GM12874 (cell line): Measurements from ENCODE around the gene MPPED1.

Source experiments
- TF ChIP-seq, protein P1 (sequence below): IDR thresholded peaks from 2 replicates; pipeline ENCODE4 v1.5.1; 2011; ENCODE audit warnings: low read depth, mild to moderate bottlenecking, control low read depth, low read length, moderate library complexity; ENCODE audit not compliant: insufficient read depth

Gene MPPED1, protein sequence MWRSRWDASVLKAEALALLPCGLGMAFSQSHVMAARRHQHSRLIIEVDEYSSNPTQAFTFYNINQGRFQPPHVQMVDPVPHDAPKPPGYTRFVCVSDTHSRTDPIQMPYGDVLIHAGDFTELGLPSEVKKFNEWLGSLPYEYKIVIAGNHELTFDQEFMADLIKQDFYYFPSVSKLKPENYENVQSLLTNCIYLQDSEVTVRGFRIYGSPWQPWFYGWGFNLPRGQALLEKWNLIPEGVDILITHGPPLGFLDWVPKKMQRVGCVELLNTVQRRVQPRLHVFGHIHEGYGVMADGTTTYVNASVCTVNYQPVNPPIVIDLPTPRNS

DNA sequence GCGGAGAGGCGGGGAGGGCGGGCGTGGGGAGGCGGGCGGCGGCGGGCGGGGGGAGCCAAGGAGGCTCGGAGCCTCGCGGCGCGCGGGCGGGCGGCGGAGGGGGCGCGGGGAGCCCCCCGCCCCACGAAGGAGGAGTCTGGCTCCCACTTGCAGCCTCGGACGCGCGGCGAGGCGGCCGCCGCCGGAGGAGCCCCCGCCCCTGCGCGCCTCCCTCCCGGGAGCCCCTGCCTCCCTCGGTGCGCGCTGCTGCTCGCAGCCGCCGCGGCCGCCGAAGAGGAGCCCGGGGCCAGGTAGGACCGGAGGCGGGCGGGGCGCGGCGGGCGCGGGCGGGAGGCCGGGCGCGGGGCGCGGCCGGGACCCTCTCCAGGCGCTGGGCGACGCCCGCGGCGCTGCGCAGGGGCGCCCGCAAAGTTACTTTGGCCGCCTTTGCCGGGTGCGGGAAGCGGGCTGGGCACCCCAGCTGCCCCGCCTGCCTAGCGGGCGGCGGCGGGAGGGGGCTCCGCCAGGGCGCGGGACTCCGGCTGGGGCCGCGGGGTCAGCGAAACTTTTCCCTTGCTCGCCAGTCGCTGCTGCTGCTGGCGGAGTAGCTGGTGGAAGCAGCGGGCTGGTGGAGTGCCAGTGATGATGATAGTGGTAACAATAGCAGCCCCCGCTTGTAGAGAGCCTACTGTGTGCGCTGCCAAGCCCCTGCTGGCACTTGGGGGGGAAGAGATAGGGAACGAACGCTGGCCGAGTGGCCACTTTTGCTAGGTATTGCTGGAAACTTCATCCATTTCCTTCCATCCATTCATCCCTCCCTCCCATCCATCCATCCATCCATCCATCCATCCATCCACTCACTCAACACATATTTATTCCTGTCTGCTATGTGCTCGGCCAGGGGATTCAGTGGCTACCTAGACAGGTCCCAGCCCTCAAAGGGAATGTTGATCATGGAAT lies at the start of gene MPPED1:
MPPED1 (plus strand) TSS at position 146 of the 939 bp plus-strand sequence. CDS start 12,972 bp downstream, outside the sequence.
- TF ChIP-seq, protein P1, sequence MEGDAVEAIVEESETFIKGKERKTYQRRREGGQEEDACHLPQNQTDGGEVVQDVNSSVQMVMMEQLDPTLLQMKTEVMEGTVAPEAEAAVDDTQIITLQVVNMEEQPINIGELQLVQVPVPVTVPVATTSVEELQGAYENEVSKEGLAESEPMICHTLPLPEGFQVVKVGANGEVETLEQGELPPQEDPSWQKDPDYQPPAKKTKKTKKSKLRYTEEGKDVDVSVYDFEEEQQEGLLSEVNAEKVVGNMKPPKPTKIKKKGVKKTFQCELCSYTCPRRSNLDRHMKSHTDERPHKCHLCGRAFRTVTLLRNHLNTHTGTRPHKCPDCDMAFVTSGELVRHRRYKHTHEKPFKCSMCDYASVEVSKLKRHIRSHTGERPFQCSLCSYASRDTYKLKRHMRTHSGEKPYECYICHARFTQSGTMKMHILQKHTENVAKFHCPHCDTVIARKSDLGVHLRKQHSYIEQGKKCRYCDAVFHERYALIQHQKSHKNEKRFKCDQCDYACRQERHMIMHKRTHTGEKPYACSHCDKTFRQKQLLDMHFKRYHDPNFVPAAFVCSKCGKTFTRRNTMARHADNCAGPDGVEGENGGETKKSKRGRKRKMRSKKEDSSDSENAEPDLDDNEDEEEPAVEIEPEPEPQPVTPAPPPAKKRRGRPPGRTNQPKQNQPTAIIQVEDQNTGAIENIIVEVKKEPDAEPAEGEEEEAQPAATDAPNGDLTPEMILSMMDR = no peak

DNA sequence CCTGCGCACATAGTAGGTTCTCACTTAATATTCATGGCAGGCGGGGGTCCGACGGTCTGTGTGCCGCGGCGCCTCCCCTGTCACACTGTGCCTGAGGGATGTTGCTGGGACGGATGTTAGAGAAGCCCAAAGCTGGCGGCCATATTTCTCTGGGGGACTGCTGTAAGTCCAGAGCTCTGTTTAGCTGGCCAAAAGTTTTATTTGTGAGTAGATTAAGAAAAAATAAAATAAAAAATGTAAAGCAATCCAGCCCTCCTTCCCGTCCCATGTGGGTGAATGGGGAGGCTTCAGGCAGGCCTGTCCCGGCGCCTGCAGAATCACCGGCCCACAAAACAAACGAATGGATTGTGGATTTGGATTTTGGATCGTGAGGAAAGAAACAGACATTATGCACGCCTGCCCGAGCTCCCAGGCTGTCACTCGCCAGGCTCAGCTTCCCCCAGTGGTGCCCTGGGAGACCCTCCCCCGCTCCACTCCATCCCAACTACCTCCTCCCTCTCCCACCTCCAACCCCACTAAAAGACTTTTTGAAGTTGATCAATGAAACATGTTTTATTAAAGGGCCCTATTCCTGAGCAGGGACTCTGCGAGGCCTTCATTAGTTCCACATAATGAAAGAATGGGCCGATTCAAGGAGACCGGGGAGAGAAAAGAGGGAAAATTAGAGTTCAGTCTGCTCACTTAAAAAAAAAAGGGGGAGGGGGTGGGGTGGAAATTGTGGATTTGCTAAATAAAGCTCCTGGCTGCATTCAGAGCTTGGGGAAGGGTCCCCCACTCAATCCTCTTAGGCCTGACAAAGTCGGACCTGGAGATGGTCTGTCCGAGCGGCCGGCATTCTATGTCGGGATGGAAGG lies 48.3 kb upstream of the MPPED1 start:
- TF ChIP-seq, protein P1 = no peak

DNA sequence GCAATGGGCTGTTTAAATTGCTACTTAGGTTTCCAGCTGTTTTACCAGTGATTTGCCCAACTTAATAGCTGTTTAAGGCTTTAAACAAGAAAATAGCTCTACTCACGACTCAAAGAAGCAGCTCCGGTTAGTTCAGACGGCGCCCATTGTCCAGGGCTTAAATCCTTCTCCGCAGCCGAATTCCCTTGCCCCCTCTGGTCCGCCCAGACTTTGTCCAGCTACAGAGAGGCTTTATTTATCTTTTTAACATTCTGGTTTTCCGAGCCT lies 47.7 kb upstream of the MPPED1 start:
- TF ChIP-seq, protein P1 = no peak

DNA sequence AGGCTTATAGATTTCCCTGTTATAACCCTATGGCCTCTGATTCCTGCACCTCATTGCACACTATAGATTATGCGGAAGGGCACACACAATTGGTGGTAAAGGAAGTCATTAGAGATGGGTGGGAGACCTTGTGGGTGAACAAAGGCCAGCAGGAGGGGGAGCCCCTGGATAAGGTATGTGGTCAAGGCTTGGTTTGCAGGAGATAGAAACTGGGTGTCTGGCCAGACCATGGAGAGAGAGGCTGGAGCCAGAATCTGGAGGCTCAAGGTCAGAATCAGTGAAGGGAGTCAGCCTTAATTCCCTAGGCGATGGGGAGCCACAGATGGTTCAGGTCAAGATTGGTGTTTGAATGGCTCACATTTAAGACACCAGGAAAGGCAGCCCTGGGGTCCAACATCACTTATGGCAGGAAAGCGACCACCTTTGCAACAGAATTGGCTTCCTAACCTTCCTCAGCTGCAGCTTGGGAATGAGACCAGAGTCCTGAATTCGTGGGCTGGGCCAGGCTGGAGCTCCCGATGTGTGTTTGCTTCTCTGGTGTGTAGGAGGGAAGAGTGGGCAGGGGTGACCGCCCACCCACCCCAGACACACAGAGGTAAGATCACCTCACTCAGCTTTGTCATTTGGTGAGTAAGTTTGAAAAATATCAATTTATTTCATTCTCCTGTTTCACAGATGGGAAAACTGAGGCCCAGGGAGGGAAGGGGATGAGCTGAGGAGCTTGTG lies 45.9 kb upstream of the MPPED1 start:
- TF ChIP-seq, protein P1 = no peak

DNA sequence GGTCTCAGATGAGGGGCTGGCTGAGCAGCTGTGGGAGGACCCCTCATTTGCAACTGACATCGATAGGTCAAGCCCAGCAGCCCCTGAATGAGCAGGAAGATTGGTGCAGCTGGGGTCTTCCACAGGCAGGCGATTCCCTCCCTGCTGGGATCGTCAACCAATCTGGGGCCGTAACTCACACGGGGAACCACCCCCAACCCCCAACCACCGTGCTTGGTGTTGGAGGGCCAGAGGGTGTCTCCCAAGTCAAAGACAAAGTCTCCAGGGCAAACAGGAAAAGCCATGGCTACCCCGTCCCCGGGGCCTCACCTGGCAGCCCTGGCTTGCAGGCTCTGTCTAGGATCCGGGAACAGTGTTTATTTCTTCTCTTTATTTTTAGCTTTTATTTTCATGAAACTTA lies 41.8 kb upstream of the MPPED1 start:
- TF ChIP-seq, protein P1 = no peak

DNA sequence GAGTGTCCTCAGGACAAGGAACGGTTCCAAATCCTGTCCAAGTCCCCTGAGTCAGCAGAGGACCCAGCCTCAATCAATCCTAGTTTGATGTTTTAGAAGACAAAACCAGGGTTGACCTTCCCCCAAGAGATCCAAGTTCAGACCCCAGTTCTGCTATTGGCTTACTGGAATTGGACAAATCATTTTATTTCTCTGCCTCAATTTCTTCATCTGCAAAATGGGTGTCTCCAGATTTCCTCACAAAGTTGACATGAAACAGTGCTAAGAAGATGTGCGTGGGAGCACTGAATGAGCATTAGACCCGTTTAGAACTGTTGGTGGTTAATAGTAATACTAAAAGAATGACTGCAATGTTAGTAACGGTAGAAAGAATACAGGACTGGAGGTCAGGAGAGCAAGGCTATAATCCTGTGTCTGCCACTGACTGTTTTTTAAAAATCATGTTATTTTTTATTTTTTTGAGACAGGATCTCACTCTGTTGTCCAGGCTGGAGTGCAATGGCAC lies 35.8 kb upstream of the MPPED1 start:
- TF ChIP-seq, protein P1 = no peak
